Stimulated activated CD4-positive, alpha-beta T cell treated with anti-CD3 and anti-CD28 coated beads, Interleukin-15, amount 100 ng/mL, for 24 hours (primary cell): ENCODE data around the gene CWH43.
"Not testable (repeated sequence)": the region's sequence is repeated elsewhere in the genome, so short reads cannot be mapped to it uniquely, and the experiment has no call there.

Experiments used
- DNase-seq: peaks from one replicate; pipeline ENCODE4 v3.0.0-alpha.2; 2020

Gene CWH43

GRCh38 chr4:48985976-48986653 is at the start of gene CWH43:
Gene CWH43, plus strand, starts transcription at chr4:48986275. Its CDS starts 155 bp downstream, at chr4:48986430.
- DNase-seq = no peak

GRCh38 chr4:48937033-48937432 is 49.0 kb upstream of the CWH43 start:
- no peak for DNase-seq

- no peak for DNase-seq
These were observed 47.2 kb upstream of the CWH43 start for GRCh38 chr4:48938831-48939230.

- no peak for DNase-seq
These were observed 46.3 kb upstream of the CWH43 start for GRCh38 chr4:48939785-48940184.

GRCh38 chr4:48943387-48943786 is 42.7 kb upstream of the CWH43 start:
- DNase-seq = peak; percentile 13

- DNase-seq = peak; percentile 7
These were observed 41.8 kb upstream of the CWH43 start for GRCh38 chr4:48944252-48944651.

- peak; percentile 69 for DNase-seq
These were observed 41.3 kb upstream of the CWH43 start for GRCh38 chr4:48944756-48945241.

- DNase-seq = no peak
These were observed 40.1 kb upstream of the CWH43 start for GRCh38 chr4:48945981-48946380.

GRCh38 chr4:48947731-48948130 is 38.3 kb upstream of the CWH43 start:
- DNase-seq = no peak

GRCh38 chr4:48949086-48949485 is 37.0 kb upstream of the CWH43 start:
- no peak for DNase-seq

- no peak for DNase-seq
These were observed 36.4 kb upstream of the CWH43 start for GRCh38 chr4:48949518-48950219.

GRCh38 chr4:48954314-48954713 is 31.8 kb upstream of the CWH43 start:
- DNase-seq = no peak

- DNase-seq = not testable (repeated sequence)
These were observed 28.7 kb upstream of the CWH43 start for GRCh38 chr4:48957366-48957765.

- no peak for DNase-seq
These were observed 27.5 kb upstream of the CWH43 start for GRCh38 chr4:48958582-48958981.

- no peak for DNase-seq
These were observed 25.0 kb upstream of the CWH43 start for GRCh38 chr4:48960988-48961635.

- DNase-seq = no peak
These were observed 23.4 kb upstream of the CWH43 start for GRCh38 chr4:48962636-48963035.

GRCh38 chr4:48963042-48963679 is 22.9 kb upstream of the CWH43 start:
- peak; percentile 84 for DNase-seq

GRCh38 chr4:48967101-48967500 is 19.0 kb upstream of the CWH43 start:
- no peak for DNase-seq

GRCh38 chr4:48967631-48968030 is 18.4 kb upstream of the CWH43 start:
- no peak for DNase-seq

- no peak for DNase-seq
These were observed 17.3 kb upstream of the CWH43 start for GRCh38 chr4:48968814-48969213.

- peak; percentile 14 for DNase-seq
These were observed 15.6 kb upstream of the CWH43 start for GRCh38 chr4:48970471-48970921.

GRCh38 chr4:48974979-48975640 is 11.0 kb upstream of the CWH43 start:
- DNase-seq = no peak

- DNase-seq = no peak
These were observed 10.0 kb upstream of the CWH43 start for GRCh38 chr4:48976041-48976440.
